OCI-LY7 (cell line): ENCODE measurements around the gene COX7A2L.

ENCODE experiments used
- EZH2phosphoT487 ChIP-seq: fragments of 200-600 bp; sonication (generic); IDR thresholded peaks from 2 replicates; pipeline ENCODE4 v1.6.1; 2018; ENCODE audit warnings: low read depth, borderline replicate concordance, mild to moderate bottlenecking, mixed run types, antibody characterized with exemption, low read length, moderate library complexity, mixed read lengths
- TF ChIP-seq, protein P1 (sequence below): fragments of 200-600 bp; sonication (generic); conservative IDR thresholded peaks from 2 replicates; pipeline ENCODE4 v1.5.1; 2014; ENCODE audit warnings: mild to moderate bottlenecking, antibody characterized with exemption, low read length, moderate library complexity, mixed read lengths

DNA sequence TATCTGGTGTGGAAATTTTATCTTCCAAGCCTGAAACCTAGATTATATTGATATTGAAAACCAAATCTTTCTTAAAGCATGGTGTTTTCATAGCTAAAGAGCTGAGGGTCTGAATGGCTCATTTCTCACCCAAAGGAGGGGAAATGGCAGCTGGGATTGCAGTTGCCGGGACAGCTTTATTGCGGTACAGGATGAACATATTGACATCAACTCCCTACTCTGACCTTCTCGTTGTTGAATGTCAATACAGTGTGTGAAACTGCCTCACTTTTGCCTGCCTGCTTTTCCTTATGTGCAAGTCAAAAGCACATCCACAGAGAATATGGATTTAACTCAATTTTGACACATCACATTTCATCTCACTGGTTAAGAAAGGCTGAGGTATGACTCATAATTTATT, 3.6 kb upstream of the COX7A2L start:
- TF ChIP-seq, protein P1, sequence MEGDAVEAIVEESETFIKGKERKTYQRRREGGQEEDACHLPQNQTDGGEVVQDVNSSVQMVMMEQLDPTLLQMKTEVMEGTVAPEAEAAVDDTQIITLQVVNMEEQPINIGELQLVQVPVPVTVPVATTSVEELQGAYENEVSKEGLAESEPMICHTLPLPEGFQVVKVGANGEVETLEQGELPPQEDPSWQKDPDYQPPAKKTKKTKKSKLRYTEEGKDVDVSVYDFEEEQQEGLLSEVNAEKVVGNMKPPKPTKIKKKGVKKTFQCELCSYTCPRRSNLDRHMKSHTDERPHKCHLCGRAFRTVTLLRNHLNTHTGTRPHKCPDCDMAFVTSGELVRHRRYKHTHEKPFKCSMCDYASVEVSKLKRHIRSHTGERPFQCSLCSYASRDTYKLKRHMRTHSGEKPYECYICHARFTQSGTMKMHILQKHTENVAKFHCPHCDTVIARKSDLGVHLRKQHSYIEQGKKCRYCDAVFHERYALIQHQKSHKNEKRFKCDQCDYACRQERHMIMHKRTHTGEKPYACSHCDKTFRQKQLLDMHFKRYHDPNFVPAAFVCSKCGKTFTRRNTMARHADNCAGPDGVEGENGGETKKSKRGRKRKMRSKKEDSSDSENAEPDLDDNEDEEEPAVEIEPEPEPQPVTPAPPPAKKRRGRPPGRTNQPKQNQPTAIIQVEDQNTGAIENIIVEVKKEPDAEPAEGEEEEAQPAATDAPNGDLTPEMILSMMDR: no peak
- TF ChIP-seq EZH2phosphoT487: no peak
